Measurements from ENCODE around the gene TBR1.

Gene TBR1

DNA sequence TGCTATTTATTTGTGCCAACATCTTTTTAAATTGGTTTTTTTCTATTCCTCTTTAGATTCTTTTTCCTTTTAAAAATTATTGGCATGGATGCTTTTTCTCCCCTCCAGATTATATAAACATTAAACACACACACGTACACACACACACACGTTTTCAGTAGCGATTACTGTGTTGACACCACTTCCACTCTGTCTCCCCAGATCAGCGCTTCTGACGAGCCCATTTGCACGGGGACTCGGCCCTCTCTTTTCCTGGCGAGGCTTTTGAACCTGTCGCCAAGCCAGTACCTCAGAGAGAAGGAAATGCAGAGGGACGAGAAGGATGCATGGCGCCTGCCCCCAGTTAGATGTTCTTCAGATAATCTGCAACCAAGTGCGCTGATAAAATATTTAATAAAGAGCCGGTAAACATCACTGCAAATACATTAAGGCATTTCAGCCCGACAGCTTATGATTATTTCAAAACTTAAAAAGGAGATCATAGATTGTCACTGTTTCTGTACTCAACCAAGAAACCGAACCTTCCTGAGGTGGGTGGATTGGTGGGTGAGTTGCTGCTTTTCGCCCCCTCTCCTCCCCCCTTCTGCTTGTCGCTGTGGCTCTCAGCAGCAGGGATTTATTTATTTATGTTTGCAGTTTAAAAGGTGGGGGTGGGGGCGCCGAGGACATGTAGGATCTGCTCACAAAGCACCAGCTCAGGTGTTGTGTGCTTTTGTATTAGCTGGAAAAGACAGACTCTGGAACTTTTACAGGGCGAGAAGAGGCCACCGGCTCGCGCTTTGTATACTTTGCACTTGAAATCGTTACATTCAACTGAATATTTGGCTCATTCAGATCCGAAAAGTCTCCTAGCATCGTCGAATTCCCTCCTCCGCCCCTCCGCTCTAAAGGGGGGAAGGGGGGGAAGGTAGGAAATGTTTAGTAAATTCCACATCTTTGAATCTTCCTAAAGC is 787 bp upstream of the TBR1 start:
- no peak for DNase-seq

DNA sequence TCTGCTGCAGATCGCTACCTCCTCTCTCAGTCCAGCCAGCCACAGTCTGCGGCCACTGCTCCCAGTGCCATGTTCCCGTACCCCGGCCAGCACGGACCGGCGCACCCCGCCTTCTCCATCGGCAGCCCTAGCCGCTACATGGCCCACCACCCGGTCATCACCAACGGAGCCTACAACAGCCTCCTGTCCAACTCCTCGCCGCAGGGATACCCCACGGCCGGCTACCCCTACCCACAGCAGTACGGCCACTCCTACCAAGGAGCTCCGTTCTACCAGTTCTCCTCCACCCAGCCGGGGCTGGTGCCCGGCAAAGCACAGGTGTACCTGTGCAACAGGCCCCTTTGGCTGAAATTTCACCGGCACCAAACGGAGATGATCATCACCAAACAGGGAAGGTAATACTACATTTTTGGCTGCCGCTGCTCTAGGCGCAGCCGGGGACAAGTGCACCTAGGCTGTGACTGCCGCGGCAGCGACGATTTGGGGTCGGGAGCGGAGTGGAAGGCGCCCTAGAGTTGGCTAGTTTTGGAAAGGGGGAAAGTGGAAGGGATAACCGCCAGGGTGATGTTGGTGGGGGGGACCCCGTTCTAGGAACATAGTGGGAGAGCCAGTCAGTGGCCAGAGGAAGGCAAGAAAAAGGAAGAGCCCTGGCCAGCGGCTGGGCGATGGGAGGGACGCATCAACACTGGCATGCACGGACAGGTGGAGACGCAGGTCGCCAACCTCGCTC is 776 bp downstream of the TBR1 start:
- DNase-seq: no peak

DNA sequence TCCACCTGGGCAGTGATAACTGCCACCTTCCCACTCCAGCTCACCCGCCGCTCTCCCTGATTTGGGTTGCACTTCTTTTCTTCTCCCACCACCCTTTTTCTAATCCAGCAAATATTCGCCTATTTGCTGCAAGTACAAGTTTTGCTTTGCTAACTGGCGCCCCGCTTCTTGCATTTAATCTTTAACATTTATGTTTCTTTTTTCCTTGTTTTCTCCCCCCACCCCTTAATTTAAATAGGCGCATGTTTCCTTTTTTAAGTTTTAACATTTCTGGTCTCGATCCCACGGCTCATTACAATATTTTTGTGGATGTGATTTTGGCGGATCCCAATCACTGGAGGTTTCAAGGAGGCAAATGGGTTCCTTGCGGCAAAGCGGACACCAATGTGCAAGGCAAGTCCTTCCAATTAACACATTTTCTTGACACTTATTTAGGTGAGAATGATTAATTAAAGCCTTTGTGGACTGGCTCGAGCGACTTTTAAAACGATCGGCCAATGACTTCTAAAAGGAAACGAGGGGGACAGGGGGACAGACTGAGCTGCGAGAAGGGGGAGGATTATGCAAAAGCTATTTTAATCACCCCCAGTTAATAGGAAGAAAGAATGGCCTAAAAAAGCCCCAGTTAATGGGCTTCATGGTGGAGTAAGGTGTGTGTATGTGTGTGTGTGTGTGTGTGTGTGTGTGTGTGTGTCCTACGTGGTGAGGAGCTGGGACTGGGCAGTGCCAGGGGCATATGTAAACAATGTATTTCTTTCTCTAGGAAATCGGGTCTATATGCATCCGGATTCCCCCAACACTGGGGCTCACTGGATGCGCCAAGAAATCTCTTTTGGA is 1.6 kb downstream of the TBR1 start:
- no peak for DNase-seq

DNA sequence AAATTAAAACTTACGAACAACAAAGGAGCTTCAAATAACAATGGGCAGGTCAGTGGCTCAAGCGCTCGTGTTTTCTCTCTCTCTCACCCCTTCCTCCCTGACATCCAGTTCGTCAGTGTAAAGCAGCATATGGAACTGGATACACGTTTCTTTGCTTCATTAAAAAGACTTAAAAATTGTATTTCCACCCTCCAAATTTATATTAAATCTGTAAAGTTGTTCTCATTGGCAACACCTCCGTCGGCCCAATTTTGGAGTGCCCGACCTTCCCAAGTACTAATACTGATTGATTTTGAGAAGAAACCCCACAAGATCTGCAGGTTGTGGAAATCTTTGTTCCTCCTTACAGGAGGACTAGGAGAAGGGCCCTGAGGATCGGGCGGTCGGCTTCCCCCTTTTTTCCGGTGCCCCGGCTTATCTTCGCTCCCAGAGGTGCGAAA is 2.2 kb downstream of the TBR1 start:
- DNase-seq: no peak

DNA sequence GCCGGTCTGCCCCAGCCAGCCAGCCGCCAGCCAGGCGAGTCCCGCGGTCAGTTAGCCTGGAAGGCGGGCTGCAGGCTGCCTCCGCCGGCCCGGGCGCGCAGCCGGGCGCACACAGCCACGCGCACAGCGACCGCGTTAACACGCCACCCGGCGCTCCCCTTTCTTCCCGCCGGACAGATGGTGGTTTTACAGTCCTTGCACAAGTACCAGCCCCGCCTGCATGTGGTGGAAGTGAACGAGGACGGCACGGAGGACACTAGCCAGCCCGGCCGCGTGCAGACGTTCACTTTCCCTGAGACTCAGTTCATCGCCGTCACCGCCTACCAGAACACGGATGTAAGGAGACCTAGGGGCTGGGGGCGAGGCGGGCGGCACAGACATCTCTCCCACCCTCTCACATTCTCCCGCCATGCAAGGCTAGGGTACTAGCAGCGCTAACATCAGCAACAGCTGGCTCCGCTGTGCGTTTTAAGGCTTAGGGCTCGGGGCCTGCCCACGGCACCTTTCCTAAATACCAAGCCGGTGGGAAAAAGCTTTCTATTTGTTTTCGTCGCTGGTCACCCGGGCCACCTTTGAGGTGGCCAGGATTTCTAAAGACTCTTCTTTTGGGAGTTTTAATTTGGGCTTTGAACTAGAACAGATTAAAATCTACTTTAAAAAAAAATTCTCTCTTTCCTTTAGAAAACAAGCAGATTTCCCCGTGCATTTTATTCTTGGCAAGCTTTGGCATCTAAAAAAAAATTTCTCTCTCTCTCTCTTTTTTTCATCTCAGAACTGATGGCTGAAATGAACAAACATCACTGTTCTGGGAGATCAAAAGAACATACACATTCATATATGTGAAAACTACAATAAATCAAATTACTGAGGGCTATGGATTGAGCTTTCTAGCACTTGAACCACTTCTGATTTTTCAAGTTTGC is 2.9 kb downstream of the TBR1 start:
- no peak for DNase-seq

DNA sequence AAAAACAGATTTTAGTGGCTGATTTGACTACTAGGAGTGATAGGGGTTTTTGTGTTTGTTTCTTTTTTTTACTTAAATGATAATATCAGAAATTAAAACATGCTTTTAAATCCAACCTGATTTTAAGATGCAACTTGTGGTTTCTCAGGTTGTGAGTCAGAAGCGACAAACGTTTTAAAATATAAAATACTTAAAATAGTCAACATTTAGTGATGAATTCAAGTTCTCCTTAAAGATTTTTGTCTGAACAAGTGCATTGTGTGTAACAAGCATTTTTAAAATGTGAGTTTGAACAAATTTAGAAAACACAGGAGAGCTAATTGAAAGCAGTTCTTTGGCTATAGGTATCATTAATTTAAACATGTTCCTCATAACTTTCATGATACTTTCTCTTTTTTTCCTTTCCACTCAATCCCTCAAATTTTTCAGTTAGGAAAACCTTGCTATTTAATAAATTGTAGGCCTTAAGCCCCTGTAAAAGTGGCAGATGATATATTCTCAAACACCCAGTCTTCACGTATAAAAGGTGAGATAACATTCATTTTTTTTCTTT is 3.6 kb downstream of the TBR1 start:
- no peak for DNase-seq

DNA sequence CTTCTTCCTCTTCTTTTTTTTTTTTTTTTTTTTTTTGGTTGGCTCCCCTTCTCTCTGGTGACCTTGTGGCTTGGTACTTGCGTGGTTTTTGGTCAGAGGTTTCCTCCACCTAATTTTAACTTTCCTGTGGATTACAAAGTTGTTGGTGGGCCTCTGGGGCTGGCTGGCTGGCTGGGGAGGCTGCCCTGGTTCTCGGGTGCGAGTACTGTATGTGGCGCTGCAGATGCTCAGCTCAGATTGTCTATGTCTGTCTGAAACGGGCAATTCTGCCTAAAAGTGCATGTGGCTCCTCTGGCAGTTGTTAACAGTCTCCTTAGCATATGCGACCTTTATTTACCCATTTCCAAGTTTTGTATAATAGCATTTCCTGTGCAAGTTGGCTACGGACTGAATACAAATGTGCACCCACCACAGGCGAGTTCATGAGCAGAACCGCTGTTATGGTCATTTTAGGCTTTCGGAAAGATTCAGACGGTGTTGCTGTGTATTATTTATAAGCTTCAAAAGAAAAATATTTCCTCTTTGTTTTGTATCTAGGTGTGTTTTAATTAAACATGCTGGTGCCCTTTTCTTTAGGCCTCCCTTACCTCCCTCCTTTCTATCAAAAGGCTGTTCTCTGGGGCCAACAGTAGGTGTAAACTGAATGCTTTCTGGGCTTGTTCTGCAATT is 4.4 kb downstream of the TBR1 start:
- no peak for DNase-seq

DNA sequence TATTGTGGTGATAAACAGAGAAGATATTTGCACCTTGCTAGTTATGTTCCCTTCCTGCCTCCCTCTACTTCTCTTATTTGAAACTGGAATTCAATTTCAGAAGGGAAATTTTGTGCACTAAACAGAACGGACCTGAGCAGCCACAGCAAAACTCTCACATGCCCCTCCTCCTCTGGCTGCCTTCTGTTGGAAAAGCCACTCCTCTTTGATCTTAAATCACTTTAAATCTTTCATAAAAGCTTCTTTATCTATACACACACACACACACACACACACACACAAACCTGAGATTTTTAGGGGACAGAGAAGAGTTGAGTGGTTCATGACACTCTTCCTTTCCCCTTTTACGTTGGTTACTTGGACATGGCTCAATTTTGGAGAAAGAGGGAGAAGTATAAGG is 5.6 kb downstream of the TBR1 start:
- DNase-seq: no peak

DNA sequence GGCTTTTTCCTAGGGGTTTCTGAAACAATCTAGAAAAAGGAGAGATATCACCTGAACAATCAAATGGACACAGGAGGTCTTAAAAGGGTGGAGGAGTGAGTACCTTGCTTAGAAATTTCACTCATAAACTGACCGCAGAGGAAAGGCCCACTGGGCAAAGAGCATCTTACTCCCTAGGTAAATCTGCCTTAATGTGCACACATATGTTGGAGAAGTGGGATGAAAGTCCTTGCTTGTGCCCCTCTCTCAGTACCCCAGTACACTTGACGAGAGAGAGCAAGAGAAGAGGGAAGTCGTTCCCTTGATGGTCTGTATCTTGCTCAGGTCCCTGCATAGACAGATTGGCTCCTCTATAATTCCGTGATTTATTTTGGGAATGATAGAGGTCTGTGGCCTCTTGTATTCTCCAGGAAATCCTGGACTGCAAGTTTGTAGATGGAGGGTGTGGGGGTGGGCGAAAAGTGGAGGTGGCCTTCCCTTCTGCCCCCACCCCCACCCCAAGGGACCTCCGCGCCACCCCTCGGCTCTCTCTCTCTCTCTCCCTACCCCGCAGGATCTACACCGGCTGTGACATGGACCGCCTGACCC is 6.8 kb downstream of the TBR1 start:
- no peak for DNase-seq

DNA sequence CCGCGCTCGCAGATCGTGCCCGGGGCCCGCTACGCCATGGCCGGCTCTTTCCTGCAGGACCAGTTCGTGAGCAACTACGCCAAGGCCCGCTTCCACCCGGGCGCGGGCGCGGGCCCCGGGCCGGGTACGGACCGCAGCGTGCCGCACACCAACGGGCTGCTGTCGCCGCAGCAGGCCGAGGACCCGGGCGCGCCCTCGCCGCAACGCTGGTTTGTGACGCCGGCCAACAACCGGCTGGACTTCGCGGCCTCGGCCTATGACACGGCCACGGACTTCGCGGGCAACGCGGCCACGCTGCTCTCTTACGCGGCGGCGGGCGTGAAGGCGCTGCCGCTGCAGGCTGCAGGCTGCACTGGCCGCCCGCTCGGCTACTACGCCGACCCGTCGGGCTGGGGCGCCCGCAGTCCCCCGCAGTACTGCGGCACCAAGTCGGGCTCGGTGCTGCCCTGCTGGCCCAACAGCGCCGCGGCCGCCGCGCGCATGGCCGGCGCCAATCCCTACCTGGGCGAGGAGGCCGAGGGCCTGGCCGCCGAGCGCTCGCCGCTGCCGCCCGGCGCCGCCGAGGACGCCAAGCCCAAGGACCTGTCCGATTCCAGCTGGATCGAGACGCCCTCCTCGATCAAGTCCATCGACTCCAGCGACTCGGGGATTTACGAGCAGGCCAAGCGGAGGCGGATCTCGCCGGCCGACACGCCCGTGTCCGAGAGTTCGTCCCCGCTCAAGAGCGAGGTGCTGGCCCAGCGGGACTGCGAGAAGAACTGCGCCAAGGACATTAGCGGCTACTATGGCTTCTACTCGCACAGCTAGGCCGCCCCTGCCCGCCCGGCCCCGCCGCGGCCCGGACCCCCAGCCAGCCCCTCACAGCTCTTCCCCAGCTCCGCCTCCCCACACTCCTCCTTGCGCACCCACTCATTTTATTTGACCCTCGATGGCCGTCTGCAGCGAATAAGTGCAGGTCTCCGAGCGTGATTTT is 7.6 kb downstream of the TBR1 start:
- no peak for DNase-seq

DNA sequence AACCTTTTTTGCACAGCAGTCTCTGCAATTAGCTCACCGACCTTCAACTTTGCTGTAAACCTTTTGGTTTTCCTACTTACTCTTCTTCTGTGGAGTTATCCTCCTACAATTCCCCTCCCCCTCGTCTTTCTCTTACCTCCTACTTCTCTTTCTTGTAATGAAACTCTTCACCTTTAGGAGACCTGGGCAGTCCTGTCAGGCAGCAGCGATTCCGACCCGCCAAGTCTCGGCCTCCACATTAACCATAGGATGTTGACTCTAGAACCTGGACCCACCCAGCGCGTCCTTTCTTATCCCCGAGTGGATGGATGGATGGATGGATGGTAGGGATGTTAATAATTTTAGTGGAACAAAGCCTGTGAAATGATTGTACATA is 8.3 kb downstream of the TBR1 start:
- no peak for DNase-seq

DNA sequence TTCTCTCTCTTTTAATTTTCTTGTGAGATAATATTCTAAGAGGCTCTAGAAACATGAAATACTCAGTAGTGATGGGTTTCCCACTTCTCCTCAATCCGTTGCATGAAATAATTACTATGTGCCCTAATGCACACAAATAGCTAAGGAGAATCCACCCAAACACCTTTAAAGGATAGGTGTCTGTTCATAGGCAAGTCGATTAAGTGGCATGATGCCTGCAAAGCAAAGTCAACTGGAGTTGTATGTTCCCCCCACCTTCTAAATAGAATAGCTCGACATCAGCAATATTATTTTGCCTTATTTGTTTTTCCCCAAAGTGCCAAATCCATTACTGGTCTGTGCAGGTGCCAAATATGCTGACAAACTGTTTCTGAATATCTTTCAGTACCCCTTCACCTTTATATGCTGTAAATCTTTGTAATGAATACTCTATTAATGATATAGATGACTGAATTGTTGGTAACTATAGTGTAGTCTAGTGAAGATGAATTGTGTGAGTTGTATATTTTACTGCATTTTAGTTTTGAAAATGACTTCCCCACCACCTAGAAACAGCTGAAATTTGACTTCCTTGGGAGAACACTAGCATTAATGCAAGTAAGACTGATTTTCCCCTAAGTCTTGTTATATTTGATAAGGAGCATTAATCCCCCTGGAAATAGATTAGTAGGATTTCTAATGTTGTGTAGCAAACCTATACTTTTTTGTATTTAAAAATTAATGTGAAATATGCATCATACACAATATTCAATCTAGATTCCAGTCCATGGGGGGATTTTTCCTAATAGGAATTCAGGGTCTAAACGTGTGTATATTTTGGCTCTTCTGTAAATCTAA is 9.0 kb downstream of the TBR1 start:
- no peak for DNase-seq

DNA sequence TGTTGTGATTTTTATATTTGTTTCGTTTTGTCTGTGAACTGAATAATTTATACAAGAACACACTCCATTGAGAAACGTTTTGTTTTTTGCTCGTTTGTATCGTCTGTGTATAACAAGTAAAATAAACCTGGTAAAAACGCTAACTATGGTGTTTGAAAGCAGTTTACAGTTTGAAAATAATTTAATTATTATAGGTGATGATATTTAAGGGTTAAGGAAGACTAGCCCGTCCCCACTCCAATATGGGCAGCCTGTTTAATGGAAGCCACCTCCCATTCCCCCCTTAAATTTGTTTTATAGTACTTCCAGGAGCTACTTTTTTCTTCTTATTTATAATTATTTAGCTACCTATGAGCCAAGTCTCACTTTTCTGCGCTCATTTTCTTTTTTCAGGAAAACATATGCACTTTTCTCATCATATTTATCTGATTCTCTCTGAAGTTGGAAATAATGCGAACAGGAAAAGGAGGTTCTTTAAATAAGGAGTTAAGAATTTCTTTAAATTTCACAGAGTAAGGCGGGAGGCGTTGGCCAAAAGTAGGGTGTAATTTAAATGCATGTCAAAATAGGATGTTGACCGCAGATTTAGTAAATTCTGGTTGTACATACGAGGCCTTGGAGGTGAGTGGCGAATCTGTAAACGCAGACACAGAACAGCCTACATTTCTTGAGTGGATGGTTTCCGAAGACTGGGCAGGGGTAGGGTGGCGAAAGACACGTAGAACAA is 9.8 kb downstream of the TBR1 start:
- no peak for DNase-seq

DNA sequence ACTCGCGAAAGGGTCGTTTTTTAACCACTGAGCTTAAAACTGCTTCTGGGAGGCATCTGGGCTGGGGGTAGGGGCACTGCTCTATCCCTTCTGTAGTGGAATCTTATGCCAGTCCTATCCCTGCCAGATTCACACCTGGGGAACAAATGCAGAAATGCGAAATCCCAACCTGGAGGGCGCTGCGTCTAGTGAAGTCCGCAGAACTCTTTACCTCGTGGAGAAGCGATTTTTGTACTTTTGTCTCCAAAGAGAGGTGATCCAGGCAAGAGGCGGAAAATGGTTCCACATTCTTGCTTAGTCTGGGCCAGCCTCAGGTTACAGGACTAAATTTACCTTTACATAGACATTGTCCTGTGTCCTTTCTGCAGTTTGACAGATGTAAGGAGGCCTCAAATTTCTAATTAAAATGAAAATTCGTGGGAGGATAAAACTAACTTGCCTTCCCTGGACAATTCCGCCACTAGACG is 10.4 kb downstream of the TBR1 start:
- DNase-seq: no peak

DNA sequence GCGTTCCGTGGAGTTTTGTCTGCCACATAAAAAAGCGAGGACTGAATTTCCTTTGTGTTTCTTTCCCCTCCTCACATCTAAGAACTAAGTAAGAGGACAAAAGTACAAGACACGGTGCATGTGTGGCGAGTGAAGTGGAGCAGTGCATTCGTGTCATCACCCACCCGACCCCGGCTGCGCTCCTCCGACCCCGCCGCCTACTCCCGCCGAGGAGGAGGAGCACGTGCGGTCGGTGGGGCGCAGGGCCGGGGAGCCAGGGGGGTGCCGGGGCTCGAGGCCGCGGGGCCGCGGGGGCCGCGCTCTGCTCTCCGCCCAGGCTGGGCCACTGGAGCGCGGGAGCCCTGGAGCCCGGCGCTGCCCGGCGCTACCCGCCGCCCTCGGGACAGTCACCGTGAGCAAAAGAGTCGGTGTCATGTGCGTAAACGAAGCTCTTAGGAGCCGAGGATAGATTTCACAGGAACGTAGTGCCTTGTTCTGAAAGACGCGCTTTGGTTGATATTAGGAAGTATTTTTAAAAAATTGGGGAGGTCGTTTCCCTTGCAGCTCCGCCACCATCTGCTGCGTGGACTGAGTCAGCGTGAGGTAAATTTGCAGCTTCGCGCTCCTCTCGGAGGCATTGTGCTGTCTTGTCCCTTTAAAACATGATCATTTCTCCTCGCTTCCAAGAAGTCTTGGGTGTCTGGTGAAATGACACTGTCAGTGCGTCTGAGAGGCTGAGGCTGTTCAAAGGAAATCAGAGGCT is 11.0 kb downstream of the TBR1 start:
- DNase-seq: no peak

DNA sequence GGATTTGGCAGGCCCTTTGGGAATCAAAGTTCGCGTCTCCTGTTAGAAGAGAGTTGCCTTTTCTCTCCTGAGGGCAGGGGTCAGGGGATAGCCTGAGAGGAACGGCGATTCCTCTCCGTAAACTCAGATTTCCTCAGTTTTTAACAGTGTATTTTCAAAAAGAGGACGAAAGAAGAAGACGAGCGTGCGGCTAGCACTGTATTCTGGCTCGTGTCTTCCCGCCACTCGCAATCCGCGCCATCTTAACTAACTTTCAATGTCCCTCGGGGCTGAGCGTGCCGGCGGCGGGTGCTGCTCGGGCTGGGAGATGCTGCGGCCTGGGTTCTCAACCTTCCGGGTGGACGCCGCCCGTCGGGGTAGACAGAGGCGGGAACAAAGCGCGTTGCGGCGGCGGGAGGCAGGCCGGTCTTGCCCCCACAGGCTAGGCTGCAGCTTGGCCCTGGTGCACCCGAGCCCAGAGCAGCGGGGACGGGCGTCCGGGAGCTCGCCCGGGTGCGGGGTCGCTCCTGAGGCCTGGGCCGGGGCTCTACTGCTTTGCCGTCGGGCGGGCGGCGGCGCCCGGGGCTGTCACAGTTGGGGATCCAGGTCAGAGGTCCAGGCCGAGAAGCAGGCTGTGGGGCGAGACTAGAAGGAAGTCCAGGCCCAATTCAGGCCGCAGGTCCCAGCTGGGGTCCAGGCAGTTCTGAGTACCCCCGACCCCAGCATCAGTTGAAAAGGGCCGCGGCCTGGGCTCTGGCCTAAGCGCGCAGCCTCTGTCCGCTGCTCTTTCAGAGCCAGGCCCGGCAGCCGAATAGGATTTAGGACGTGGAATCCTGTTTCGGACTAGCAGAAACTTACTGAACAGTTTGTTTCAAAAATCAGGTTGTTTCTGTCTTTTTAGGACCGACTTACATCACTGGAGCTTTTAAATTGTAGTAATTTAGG is 11.8 kb downstream of the TBR1 start:
- DNase-seq: no peak
